Renal cortex interstitium (tissue), 15 donors: ENCODE results near the gene OR5AN1. TPM values are rescaled to one million over a fixed set of nuclear protein-coding genes. Genes with fewer than 3 reads are reported as not detected.
"Not testable (repeated sequence)": the region's sequence is repeated elsewhere in the genome, so short reads cannot be mapped to it uniquely, and the experiment has no call there.

Experiments used
- DNase-seq, 11 donors: peaks; one replicate each; pipeline ENCODE4 v3.0.0-alpha.2; 2013; ENCODE audit warnings: low read depth in 9 of 11, low spot score in 4 of 11; ENCODE audit errors: extremely low read depth in 1 of 11
- long read RNA-seq, 16 experiments: transcript quantifications; one replicate each; lab custom pipeline, GENCODE V29; 2026
- polyA plus RNA-seq, 3 donors: library from polyadenylated mRNA; unstranded; fragments of 120-200 nt; gene quantifications; one replicate each; pipeline ENCODE4 v1.2.1, GENCODE V29; 2013; ENCODE audit not compliant: insufficient read length in 3 of 3

Gene OR5AN1, protein sequence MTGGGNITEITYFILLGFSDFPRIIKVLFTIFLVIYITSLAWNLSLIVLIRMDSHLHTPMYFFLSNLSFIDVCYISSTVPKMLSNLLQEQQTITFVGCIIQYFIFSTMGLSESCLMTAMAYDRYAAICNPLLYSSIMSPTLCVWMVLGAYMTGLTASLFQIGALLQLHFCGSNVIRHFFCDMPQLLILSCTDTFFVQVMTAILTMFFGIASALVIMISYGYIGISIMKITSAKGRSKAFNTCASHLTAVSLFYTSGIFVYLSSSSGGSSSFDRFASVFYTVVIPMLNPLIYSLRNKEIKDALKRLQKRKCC
- not detected for polyA plus RNA-seq
- long read RNA-seq, donor 1 = 0 reads
- long read RNA-seq, donor 2 = 0 reads
- long read RNA-seq, donor 3 = 0 reads
- long read RNA-seq, donor 4 = 0 reads
- long read RNA-seq, donor 5 = 0 reads
- long read RNA-seq, donor 6 = 0 reads
- long read RNA-seq, donor 7 = 0 reads
- long read RNA-seq, donor 8 = 0 reads
- long read RNA-seq, donor 9 = 0 reads
- long read RNA-seq, donor 10 = 0 reads
- long read RNA-seq, donor 11 = 0 reads
- long read RNA-seq, donor 12 = 0 reads
- long read RNA-seq, donor 13 = 0 reads
- long read RNA-seq, donor 14 = 0 reads
- long read RNA-seq, donor 15 = 0 reads
- long read RNA-seq, donor 16 = 0 reads

DNA sequence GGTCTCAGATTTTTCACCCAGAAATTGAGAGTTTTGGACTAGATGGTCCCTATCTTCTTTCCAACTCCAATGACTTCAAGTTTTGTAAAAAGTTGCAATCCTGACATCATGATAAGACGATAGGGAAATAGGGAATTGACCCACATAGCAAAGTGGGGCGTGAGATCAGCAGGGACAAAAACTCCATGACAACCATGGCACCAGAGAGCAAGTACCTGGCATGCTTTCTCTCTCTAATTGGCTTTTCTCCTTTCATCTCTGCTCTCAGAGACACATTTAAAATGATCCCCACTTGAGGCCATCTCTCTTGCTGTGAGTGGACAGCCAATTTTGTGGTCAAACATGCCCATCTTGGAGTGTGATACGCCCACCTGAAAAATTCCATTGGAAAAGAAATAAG, at the start of gene OR5AN1:
TSS of gene OR5AN1 (plus strand) at position 301 of the 400 bp plus-strand sequence. CDS start 5,564 bp downstream, outside the sequence.
- DNase-seq = no peak

DNA sequence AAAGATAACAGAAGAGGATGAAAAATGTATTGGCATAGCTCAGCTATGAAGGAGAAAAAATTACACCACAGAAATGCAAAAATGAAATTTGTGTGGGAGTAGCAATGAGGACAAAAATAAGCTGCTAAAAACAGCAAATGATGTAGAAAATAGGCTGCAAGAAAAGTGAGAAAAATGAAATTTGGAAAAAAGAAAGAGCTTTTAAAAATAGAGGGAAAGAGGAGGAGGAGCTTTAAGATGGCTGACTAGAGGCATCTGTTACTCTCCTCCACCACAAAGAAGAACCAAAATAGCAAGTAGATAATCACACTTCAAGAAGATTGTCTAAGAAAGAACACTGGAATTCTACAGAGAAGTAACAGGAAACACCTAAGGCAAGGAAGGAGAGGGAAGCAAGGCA, 23.7 kb upstream of the OR5AN1 start:
- DNase-seq = no peak

DNA sequence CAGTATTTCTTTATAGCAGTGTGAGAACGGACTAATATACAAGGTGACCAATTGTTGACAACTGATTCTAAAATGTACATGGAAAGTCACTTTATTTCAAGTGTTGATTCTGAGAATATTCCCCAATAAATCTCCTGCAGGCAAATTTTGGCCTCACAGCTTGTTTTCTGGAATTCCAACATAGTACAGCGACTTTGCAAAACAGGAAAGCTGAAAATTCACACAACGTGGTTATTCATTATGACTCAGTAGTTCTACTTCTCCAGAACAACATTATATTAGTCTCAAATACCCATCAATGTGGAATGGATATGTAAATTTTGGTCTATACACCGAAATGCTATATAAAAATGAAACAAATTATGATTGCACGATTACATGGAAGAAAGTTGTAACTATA, 22.5 kb upstream of the OR5AN1 start:
- DNase-seq = no peak

DNA sequence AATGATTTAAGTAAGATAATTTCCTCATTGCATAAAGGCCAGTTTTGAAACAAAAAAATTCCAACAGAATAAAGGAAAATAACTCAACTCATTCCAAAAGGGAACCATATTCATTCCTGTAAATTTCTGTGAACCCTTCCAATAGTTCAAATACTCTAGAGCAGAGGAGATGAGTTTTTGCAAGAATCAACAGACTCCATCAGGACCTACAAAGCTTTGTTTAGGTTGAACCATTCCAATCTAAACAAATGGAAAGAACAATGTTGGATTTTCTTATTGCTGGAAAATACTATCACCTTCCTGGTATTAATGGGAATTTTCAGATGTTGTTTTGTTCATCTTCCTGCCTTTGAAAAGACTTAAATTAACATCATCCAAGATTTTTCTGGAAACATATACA, 21.8 kb upstream of the OR5AN1 start:
- no peak for DNase-seq

DNA sequence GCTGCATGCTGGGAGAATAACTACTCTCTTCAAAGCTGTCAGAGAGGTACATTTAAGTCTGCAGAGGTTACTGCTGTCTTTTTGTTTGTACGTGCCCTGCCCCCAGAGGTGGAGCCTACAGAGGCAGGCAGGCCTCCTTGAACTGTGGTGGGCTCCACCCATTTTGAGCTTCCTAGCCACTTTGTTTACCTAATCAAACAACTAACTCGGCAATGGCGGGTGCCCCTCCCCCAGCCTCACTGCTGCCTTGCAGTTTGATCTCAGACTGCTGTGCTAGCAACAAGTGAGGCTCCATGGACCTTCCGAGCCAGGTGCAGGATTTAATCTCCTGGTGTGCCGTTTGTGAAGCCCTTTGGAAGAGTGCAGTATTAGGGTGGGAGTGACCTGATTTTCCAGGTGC, 9.0 kb upstream of the OR5AN1 start:
- DNase-seq = not testable (repeated sequence)

DNA sequence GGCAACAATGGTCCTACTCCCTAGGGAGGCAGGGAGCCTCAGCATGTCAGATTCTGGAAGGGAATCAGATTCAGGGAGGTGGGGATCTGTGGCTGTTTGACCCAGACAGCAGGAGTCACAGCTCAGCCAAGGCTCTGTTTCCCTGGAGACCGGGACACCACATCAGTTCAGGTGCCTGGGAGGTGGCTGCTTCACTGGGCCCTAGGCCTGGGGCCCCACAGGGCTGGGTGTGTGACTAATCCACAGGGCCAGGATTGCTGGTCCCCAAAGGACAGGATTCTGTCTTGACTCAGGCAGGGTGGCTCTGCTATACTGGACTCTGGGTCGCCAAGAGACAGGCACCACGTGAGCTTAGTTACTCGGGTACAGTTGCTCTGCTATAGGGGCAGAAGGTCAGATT, 3.5 kb upstream of the OR5AN1 start:
- DNase-seq = no peak

DNA sequence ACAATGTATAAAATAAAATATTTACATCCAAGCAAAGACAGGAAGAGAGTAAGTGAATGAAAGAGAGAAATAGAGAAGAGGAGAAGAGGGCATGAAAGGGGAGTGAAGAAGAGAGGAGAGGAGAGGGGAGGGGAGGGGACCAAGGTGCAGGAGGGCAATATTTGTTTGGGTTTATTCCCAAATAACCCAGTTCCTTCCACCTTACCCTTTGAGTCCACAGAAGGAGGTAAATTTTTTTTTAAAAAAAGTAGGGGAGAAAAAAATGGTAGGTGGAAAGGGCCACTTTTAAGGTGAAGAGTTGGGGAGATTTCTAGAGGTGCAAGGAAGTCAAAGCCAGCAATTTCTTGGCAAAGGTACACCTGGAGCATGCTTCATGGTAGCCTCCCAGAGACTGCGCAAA, 2.1 kb upstream of the OR5AN1 start:
- no peak for DNase-seq

DNA sequence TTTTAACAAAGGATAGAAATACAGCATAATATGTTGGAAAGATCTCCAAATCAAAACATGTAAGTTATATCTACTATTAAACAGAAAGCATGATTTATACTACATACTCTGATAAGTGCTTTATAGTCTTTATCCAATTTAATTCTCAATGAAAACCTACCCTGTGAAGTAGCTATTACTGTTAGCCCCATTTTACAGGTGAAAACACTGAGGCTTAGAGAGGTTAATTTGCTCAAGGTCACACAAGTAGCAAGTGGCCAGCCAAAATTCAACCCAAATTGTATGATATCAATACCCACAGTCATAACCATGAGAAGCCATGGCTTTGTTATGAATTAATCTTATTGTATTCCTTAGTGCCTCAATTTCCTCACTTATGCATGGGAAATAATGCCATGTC, 675 bp upstream of the OR5AN1 start:
- no peak for DNase-seq

DNA sequence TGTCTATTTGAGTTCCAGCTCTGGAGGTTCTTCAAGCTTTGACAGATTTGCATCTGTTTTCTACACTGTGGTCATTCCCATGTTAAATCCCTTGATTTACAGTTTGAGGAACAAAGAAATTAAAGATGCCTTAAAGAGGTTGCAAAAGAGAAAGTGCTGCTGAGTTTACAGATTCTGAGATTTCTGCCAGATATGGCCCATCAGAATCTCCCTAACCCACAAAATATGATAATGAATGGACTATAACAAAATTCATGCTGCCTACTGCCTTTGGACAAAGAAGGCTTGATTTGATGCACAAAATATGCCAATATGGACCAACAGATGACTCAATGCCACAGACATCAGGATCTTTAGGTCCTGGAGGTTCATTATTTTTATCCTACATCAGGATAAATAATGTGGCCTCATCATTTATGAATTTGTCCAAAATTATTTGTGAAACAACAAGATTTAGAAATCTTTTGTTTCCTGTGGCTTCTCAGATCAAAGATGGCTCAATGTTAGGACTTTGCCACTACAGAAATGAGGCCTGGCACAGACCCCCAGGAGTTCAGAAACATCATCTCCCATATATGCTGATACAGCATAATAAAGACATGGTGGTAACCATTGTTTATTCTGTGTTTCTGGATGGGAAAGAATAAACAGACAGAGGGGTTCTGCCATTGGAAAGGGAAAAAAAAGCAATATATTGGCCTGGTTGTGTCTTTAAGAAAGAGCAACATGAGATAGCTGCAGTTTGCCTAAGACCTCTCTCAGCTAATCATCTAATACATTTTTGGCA, 6.7 kb downstream of the OR5AN1 start:
- DNase-seq = no peak

DNA sequence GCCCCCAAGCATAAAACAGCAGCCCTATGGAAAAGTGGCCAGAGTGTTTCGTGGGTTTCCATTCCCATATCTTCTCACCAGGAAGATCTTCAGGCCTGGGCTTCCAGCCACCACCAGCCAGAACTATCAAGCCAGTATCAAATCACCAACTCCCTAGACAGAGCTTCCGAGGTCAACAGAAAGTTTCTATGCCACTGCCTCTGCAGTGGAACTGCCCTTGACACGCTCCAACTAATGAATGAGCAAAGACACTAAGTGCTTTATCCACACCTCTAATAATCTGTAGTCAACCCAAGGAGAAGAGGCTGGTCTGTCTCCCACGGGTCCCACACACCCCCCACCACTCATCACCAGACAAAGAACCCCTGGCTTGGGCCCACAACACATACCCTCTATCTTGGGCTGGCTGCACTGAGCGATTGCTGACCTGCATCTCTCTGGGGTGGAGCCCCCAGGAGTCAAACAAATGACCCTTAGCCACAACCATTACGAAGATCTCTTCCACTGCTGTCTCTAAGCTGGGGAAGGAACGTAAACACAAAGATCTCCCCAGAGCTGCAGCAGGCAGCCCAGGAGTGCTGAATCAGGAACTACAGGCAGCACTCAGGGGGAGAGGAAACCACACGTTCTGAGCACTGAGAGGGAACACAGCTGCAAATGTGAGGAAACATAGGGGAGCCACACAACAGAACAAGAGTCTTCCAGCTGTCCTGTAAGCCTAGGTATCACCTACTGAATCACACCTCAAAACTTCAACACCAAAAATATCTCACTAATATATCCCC, 9.7 kb downstream of the OR5AN1 start:
- DNase-seq = no peak

DNA sequence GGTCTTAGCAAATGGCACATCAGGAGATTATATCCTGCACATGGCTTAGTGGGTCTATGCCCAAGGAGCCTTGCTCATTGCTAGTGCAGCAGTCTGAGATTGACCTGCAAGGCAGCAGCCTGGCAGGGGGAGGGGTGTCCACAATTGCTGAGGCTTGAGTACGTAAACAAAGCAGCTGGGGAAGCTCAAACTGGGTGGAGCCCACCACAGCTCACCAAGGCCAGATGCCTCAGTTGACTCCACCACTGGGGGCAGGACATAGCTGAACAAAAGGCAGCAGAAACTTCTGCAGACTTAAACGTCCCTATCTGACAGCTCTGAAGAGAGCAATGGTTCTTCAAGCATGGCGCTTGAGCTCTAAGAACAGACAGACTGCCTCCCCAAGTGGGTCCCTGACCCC, 13.6 kb downstream of the OR5AN1 start:
- DNase-seq = not testable (repeated sequence)

DNA sequence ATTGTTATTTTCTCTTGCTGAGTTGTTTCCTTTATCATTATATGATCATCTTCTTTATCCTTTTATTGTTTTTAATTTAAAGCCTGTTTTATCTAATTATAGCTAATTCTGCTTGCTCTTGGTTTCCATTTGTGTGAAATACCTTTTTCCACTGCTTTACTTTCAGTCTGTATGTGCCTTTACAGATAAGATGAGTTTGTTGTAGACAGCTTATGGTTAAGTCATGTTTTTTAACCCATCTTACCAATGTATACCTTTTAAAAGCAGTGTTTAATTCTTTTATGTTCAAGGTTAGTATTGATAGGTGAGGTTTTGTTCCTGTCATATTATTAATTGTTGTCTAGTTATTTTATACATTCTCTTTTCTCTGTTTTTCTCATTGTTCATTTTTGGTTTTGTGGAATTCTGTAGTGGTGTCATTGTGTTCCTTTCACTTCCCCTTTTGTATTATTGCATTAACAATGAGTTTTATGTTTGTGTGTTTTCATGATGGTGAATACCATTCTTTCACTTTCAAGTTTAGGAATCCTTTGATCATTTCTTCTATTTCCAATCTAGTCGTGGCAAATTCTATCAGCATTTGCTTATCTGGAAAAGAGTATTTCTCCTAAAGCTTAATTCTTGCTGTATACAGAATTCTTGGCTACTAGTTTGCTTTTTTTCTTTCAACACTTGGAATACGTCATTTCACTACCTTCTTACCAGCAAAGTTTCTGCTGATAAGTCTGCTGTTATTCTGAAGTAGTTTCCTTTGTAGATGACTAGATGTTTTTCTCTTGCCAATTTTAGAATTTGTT, 21.8 kb downstream of the OR5AN1 start:
- DNase-seq = no peak

DNA sequence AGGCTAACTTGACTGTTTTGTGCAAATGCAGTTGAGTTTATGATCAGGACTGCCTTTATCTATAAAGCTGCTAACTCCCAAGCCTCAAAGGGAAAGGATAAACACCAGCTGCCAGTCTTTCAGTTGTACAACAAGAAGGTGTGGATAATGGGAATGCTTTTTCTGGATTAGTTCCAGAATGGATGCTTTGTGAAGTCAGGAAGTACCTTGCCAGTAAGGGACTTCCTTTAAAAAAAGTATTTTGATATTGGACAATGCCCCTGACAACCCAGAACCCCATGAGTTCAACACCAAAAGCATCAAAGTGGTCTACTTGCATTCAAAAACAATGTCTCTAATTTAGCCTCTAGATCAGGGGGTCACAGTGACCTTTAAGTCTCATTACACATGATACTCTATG, 35.5 kb downstream of the OR5AN1 start:
- DNase-seq = no peak

DNA sequence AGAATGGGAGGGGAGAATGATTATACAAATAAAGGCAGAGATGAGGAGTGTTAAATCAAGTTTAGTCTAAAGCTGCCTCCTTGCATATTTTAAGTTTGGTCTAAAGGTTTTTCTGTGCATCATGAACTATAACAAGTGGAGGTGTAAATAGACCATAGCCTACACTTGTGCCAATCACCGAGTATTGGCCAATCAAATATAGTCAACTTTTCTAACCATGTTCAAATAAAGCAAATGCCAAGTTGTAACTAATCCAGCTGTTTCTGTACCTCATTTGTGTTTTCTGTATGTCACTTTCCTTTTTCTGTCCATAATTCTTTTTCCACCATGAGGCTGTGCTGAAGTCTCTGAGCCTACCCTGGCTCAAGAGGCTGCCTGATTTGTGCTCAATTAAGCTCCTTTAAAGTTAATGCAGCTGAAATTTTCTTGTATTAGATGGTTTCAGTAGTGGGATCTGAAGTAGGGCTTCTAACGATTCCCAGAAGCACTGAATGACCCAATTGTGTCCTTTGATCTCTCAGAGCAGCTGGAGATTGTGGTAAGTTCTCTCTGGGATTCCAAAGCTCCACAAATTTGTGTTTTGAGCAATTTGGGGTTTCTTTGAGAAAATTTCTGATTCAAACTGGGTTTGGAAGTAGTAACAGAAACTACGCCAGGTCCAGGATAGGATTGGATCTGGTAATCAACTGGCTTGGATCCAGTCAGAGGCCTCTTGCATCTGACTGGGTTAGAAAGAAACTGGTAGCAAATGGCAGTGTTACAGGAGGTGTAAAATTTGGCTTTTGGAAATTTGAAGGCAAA, 42.0 kb downstream of the OR5AN1 start:
- DNase-seq = no peak

DNA sequence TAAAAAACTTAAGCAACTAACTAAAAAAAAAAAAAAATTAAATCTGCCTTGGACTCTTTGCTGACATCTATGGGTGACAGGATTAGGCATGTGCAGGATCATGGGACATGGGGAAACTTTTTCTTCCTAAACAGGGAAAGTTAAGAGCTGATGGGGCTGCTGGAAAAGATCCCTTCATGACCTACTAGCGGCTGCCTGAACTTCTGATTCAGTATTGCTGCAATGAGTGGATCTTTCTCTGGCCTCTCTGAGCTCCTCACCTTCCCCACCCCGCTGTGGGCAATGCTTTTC, 42.5 kb downstream of the OR5AN1 start:
- no peak for DNase-seq

DNA sequence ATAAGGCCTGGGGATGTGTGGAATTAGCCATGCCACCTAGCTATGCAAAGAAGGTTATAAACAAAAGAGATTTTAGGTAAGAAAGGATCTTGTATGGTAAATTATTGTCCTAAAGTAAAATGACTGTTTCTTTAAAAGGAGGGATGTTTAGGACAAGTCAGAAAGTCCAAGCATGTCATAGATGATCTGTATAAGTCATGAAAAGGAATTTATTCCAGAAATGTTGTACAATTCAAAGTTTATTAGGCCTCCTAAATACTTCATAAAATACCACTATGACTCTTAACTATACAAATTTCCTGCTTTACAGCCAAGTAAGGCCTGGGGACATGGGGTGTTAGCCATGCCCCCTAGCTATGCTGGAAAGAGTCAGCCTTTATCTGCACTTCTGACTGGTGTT, 44.9 kb downstream of the OR5AN1 start:
- DNase-seq = no peak

DNA sequence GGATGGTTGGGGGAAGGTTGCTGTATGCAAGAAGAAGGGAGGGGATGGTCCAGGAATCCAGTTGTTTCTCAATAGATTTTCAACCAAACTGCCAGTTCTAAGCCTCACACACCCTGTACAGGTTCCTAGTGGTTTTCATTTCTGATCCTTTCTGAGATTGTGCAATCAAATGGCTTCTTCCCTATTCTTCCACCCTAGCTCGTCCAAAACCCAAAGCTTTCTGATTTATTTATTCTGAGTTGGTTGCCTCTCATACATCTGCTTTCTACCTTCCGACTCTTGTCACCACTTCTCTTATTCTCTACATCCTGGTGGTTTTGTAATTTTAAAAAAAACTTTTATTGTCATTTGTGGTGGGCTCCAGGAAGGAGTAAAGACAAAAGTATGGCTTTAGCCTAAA, 55.0 kb downstream of the OR5AN1 start:
- DNase-seq = no peak

DNA sequence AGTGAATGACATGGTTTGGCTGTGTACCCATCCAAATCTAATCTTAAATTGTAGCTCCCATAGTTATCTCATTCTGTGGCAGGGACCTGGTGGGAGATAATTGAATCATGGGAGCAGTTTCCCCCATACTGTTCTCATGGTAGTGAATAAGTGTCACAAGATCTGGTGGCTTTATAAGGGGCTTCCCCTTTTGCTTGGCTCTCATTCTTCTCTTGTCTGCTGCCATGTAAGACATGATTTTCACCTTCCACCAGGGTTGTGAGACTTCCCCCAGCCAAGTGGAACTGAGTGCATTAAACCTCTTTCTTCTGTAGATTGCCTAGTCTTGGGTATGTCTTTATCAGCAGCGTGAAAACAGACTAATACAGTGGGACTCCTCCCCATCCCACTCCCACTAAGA, 56.4 kb downstream of the OR5AN1 start:
- DNase-seq = no peak
